ENCODE results near the gene OR8D4.
"Not testable (repeated sequence)": the region's sequence is repeated elsewhere in the genome, so short reads cannot be mapped to it uniquely, and the experiment has no call there.

OR8D4 gene

DNA sequence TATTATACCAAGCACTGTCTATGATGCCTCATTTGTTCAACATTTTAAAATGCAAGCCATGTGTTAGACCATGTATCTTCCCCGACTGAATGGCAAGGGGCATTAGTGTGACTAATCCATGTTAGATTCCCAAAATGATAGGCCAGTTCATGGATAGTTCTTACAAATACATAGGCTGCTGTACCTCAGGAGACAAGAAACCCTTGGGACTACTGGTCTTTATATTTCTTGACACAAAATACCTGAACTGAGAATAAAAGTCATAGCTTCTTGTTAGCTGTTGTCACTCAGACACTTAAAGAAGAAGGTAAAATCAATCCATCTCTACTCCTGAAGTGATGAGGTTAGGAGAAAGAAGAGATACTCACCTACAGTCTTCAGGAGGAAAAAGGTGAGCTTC is at the start of gene OR8D4:
Gene OR8D4 (plus strand): TSS at position 301 of the 400 bp plus-strand sequence. CDS start 4,265 bp downstream, outside the sequence.
- DNase-seq (ENCODE audit: low spot score), result no peak

DNA sequence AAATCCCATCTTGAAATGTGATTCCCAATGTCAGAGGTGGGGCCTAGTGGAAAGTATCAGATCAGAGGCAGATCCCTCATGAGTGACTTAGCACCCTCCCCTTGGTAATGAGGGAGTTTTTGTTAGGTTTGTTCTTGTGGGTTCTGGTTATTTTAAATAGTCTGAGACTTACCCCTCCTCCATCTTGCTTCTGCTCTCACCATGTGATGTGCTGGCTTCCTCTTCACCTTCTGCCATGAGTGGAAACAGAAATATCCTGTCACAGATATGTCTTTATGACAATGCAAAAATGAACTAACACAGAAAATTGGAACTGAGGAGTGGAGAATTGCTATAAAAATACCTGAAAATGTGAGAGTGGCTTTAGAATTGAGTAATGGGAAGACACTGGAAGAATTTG is 49.6 kb upstream of the OR8D4 start:
- no peak for DNase-seq (ENCODE audit: low spot score)

DNA sequence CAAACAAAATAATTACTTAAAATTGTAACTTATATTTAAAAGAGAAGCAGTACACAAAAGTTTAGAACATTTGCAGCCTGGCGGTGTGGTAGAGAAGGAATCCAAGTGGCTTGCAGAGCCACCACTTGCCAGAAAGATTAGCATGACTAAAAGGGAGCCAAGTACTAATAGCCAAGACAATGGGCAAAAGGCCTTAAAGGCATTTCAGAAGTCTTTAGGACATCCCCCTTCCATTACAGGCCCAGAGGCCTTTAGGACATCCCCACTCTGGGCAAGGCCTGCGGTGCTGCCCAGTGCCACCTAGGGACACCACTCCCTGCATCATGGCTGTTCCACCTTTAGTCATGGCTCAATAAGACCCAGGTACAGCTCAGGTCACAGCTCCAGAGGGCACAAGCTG is 48.9 kb upstream of the OR8D4 start:
- DNase-seq (ENCODE audit: low spot score), result no peak

DNA sequence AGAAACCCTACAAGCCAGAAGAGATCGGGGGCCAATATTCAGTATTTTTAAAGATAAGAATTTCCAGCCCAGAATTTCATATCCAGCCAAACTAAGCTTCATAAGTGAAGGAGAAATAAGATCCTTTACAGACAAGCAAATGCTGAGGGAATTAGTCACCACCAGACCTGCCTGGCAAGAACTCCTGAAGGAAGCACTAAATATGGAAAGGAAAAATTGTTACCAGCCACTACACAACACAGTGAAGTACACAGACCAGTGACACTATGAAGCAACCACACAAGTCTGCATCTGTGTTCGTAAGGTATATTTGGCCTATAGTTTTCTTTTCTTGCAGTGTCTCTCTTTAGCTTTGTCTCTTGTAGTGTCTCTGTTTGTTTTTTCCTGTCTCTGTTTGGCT is 45.5 kb upstream of the OR8D4 start:
- DNase-seq (ENCODE audit: low spot score), result no peak

DNA sequence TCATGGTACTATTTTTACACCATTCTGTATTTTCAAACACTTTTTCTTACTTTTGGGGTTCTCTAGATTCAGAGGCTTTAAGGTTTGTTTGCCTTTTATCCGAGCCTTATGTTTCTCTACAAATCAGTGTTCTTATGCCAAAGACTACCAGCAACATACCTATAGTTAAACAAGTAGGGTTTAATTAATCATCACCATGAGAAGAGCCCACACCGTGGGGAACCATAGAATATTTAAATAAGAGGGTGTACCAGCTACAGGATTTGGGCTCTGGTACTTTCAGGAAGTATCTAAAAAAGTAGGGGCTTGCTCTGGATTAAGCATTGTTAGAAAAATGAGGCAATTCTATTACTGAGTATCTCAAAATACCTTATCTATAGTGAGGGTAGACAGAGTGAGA is 42.2 kb upstream of the OR8D4 start:
- DNase-seq (ENCODE audit: low spot score), result no peak

GRCh38 chr11:123865293-123865692 is 36.7 kb upstream of the OR8D4 start:
- not testable (repeated sequence) for DNase-seq (ENCODE audit: low spot score)

DNA sequence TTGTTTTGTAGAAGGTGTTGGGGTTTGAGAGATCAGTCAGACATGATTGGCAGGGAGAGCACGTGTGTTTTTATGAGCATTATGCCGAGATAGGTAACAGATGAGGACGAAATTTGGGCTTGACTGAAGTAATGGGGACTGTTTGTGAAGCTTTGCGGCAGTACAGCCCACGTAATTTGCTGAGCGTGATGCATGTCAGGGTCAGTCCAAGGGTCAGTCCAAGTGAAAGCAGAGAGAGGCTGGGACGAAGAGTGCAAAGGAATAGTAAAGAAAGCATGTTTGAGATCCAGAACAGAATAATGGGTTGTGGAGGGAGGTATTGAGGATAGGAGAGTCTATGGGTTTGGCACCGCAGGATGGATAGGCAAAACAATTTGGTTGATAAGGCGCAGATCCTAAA is 34.2 kb upstream of the OR8D4 start:
- DNase-seq (ENCODE audit: low spot score), result not testable (repeated sequence)

- no peak for DNase-seq (ENCODE audit: low spot score)
Observed at GRCh38 chr11:123880912-123881311, 21.1 kb upstream of the OR8D4 start.

GRCh38 chr11:123885570-123885969 is 16.4 kb upstream of the OR8D4 start, which contains the start of gene TMEM225:
Gene TMEM225 (minus strand): TSS chr11:123885670. CDS start chr11:123885425, 245 bp downstream.
- no peak for DNase-seq (ENCODE audit: low spot score)

DNA sequence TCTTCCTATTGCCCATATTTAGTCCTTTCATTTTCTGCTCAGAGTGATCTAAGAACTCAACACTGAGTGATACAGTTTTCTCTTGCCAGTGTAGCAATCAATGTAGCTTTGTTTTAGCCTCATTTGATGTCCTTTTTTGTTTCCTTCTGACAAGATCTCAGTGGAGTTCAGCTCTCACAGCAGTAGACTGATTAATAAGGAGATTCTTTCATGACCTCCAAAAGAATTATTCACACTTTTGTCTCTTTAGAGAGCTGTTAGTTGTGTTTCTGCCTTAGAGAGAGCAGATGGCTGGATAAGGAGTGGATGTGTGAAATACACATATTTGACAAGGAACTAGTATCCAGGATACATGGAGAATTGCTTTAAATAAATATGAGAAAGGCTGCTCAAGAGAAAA is 9.9 kb upstream of the OR8D4 start:
- no peak for DNase-seq (ENCODE audit: low spot score)

DNA sequence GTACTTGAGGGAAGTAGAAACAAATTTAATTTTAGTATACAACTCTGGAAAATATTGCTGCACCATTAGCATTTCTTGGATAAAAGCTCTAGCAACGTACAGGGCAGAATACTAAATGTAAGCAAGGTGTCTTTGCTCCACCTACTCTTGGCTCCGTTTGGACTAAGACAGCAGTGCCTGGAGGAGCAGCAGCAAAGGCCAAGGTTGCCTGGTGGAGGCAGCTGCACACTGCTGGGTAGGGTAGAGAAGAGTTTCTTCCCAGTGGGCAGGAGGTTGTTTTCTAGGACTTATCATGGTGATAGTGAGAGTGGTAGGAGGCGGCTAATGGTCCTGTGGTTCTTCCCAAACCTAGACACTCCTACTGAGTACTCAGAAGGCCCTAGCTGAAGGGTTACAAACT is 2.2 kb upstream of the OR8D4 start:
- DNase-seq (ENCODE audit: low spot score), result no peak

DNA sequence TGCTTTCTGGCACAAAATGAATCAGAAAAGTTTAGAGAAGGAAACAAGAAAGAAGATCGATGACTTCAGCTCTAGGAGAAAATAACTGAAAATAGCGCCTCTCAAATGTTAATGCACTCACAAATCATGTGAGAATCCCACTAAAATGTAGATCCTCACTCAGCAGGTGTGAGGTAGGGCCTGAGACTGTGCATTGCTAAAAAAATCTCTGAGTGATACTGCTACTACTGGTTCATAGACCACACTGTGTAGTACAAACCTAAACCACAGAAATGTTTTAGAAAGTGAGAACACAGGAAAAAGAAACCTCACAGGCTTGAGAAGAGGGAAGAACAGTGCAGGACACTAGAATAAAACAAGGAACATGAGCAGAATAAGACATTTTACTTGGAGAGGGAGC is 2.0 kb downstream of the OR8D4 start:
- no peak for DNase-seq (ENCODE audit: low spot score)

DNA sequence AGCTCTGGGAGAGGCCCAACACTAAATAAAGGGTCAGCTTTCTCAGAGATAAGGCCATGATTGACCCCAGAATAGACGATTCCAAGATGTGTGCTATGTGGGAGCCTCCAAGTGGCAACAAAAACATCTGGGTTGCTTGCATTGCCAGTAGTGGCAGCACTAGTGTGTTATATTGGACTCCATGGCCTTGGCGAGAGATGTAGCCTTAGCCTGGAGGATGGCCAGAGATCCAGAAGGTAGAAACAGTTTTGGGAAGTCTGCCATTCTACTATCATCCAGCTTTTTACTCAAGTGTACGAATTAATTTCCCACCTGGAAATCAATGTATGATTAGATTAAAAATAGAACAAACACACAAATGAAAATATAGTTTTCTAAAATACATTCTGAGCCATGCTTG is 3.0 kb downstream of the OR8D4 start:
- no peak for DNase-seq (ENCODE audit: low spot score)

- no peak for DNase-seq (ENCODE audit: low spot score)
Observed at GRCh38 chr11:123905826-123906225, 3.9 kb downstream of the OR8D4 start.

GRCh38 chr11:123920943-123921342 is 19.0 kb downstream of the OR8D4 start:
- no peak for DNase-seq (ENCODE audit: low spot score)

- no peak for DNase-seq (ENCODE audit: low spot score)
Observed at GRCh38 chr11:123924027-123924426, 22.1 kb downstream of the OR8D4 start.

DNA sequence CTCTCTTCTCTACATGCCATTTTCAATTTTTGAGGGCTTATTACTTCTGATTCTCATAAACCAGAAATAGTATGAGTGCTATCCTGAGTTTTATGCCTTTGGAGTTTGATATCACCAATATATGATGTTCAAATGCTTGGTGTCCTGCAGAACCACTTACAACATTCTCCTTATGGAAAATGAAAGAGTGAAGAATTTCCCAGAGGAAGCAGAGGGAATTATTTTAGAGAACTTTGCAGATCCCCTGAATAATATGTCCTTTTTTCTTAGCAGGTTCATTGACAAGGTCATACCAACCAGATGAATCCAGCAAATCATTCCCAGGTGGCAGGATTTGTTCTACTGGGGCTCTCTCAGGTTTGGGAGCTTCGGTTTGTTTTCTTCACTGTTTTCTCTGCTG is 37.4 kb downstream of the OR8D4 start, which contains the start of gene OR4D5:
Gene OR4D5 (plus strand): TSS at position 301 of the 400 bp plus-strand sequence. CDS start 0 bp downstream, at position 301.
- no peak for DNase-seq (ENCODE audit: low spot score)

DNA sequence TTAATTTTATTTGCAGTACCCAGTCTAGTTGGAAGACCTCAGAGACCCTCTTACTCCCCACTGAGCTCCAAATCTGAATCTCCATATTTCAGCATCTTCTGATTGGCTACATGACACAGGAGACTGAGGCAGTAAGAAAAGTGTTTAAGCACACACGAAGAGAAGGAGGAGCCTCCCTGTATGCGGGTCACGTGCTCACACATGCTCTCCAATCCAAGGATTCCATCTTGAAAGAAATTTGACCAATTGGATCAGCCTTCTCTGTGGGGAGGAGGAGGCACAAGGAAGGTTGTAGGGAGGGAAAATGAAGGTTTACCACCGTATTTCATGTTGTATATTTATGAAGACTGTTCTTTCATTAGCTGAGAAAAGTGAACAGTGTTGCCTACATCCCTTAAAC is 40.4 kb downstream of the OR8D4 start:
- no peak for DNase-seq (ENCODE audit: low spot score)

DNA sequence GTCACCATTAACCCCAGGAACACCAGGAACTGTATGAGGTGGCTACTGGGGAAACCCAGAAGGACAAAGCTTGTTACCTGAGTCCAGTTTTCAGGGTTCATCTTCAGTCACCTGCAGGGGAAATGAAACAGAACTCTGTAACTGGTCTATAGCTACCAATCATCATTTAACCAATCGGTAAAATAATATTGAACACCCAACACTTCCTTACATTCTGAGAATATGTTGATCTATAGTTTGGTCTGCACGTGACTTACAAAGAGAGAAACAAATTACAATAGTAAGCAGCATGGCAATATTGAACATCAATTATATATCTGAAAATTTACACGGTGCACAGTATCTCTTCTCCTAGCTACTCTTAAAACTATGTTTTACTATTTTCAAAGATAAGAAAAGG is 41.8 kb downstream of the OR8D4 start, which contains the start of gene OR6T1:
Gene OR6T1 (minus strand): TSS at position 101 of the 400 bp plus-strand sequence. CDS start 0 bp downstream, at position 101.
- no peak for DNase-seq (ENCODE audit: low spot score)

- no peak for DNase-seq (ENCODE audit: low spot score)
Observed at GRCh38 chr11:123945132-123945531, 43.2 kb downstream of the OR8D4 start.

DNA sequence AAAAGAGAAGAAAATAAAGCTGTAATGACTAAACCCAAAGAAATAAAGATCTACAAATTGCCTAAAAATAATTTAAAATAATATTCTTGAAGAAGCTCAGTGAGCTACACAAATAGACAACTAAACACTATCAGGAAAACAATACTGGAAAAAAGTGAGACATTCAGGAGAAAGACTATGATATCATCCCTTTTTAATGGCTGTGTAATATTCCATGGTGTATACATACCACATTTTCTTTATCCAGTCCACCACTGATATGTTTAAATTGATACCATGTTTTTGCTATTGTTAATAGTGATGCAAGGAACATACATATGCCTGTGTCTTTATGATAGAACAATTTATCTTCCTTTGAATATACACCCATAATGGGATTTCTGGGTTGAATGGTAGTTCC is 54.8 kb downstream of the OR8D4 start:
- DNase-seq (ENCODE audit: low spot score), result no peak
